DMS153 treated with DMSO at 0.1 percent for 48 hours (cell line): ENCODE measurements around the gene STK26.
"Not testable (repeated sequence)": the region's sequence is repeated elsewhere in the genome, so short reads cannot be mapped to it uniquely, and the experiment has no call there.

Source experiments
- DNase-seq: peaks from one replicate; lab custom pipeline; 2025; ENCODE audit not compliant: unreplicated experiment; lab: John Stamatoyannopoulos, UW

The STK26 gene

DNA sequence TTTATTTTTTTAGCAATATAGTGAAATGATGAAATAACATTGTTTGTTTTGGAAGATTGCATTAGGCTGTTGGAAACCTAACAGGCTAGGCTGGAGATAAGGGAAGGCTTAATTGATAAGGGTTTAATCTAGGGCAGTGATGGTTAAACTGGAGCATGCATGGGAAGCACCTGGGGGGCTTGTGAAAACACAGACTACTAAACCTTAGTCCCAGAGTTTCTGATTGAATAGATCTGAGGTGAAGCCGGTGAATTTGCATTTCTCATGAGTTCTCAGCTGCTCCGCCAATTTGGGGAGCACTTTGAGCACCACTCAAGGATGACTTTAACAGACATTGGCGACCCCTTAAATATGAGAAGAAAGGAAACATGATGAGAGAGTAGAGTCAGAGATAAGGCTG, 11.5 kb downstream of the STK26 start:
- DNase-seq, result no peak

DNA sequence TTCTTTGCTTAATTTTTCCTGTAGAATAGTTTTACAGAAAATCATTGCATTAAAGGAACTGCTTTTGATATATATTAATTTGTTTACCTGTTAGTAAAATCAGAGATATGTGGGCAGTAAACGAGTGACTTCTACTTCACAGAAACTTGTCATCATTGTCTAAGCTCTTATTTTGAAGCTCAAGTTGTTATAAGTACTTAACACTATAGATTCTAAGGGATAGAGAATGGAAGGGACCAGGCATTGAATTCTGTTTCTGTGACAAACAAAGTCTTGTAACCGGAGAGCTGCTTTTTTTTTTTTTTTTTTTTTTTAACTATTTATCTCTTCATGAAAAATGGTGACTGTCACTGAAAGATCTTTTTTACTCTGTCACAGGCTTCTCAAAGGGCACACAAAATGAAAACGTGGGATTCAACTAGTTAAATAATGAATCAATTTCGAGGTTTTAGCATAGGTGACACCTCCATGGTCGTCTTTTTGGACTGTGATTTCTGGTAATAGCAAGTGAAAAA, 14.4 kb downstream of the STK26 start:
- DNase-seq, result no peak

DNA sequence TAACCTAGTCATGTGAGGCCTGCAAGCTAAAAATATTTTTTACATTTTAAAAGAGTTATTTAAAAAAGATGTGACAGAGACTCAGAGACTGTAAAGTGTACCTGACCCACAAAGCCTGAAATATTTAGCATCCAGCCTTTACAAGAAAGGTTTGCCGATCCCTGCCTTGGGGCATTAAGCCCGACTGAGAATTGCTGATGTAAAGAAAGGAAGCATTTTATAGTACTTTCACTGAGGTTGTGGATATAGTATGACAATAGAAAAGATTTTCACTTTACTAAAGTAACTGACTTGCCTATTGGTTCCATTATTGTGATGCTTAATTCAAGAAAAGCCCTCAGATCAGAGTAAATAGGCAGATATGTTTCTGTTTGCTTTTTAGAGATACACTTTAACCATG, 17.0 kb downstream of the STK26 start:
- DNase-seq, result no peak

DNA sequence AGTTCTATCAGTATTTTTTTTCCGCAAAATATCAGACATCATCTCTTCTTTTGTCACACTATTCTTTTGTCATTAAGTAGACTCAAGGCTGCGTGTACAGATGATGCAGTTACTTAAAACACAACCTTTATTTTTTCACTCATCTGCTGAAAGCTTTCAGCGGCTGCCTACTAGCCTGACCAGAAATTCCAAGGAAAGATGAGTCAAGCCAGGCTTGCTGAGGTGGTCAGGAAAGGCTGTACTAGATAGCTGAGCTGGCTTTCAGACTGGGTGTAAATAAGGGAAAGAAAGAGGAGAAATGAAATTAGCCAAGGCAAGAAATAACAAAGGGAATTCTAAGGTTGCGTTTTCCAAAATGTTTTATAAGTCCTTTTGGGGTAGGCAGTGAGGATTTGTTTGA, 17.9 kb downstream of the STK26 start:
- DNase-seq, result no peak

DNA sequence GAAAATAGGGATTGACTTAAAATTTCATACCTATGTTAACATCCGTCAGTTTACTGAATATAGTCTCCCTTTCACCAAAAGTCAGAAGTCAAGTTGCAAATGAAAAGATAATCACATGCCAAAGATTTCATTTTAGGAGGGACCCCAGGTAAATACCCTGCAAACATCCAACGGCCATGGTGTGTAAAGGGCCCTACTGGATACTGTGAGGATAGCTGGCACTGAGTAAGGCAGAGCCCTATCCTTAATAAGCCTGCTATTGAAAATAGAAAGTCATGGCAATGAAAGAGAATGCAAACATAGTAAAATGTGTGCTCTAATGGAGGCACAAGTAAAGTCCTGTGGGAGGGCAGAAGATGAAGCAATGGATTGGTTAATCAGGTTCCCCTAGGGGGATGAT, 20.9 kb downstream of the STK26 start:
- DNase-seq, result no peak

DNA sequence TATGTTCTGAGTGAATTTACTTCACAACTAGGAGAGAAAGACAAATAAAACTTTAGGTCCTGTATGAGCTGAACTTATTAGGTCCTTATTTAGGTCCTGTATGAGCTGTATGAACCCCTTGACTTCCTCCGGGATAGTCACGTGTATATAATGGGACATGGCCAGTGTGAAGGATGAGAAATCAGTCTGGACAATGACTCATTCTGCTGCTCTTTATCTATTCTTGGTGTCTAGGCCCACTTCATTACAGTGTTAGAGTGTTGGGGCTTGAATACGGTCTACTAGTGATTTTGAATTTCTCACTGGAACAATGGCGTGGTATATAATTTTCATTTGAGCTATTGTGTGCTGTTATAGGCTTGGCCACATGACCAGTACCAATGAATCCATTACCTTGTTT, 21.9 kb downstream of the STK26 start:
- DNase-seq, result no peak

DNA sequence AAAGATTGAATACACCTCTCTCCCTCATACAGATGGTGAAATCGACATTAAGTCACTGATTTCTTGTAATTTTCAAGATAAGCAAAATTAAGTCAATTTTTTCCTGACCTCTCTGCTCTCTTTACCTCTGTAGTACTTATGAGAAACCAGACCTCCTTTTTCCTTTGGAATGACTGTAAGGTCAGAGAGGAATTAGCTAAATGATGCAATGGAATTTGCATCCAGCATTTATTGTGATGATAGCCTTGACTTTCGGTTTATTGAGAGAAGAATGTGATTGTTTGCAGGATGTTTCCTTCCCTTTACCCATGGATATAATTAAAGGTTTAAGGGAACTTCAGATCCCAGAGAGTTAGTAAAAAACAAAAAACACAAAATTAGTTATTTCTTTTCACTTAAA, 22.4 kb downstream of the STK26 start:
- DNase-seq, result no peak

DNA sequence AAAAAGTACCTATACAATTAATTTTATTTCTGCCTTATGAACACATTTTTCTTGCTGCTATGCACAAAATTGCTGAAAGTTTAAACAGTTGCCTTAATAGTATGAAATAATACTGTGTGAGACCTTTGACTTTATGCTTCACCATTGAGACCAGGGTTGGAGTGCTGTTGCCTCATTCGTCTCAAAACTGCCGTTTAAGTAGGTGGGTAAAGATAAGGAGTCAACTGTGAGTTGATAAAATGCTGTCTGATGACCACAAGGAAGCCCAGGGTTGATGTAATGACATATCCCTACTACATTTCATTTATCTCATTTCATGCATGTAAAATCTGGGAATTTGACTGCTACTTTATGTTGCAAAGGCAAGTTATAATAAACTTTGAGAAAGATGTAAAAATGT, 23.4 kb downstream of the STK26 start:
- DNase-seq, result no peak

DNA sequence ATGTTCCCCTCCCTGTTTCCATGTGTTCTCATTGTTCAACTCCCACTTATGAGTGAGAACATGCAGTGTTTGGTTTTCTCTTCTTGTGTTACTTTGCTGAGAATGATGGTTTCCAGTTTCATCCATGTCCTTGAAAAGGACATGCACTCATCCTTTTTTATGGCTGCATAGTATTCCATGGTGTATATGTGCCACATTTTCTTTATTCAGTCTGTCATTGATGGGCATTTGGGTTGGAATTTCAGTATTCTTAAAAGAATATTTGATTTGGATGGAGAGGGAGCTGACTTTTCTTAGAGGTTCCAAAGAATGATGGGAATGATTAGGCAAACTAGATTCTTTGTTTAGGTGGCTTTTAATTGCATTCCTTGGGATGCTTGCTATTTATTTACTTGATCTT, 28.7 kb downstream of the STK26 start:
- not testable (repeated sequence) for DNase-seq

DNA sequence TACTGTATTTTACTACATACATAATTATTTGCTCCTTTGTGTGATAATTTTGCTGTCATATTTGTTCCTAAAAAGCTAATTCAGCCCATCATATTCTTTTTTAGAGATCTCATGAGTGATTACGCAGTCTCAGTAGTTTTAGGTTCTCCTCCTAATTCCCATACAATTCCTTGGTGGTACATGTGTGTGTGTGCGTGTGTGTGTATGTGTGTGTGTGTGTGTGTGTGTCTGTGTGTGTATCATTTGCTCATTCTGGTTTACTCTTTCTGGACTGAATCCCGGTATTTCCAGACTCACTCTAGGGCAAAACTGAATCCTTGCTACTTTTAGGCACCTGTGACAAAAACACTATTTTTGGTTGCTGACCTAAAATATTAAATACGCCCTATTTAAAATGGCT, 34.9 kb downstream of the STK26 start:
- no peak for DNase-seq

DNA sequence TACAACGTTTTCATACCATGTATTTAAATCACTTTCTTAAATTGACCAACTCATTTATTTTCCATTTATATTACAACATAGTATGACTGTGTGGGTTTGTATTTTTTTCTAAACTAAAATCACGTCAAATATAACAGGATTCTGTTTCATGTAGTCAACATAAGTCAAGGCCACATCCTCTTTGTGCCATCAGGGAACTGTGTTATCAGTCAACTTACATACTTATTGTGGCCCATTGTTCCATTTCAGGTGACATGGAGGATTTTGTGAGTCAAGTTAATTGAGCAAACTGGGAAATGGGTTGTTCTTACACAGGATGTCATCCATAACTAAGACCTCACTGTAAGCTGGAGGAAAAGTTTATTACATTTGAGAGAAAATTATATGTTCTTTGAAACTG, 35.9 kb downstream of the STK26 start:
- no peak for DNase-seq

DNA sequence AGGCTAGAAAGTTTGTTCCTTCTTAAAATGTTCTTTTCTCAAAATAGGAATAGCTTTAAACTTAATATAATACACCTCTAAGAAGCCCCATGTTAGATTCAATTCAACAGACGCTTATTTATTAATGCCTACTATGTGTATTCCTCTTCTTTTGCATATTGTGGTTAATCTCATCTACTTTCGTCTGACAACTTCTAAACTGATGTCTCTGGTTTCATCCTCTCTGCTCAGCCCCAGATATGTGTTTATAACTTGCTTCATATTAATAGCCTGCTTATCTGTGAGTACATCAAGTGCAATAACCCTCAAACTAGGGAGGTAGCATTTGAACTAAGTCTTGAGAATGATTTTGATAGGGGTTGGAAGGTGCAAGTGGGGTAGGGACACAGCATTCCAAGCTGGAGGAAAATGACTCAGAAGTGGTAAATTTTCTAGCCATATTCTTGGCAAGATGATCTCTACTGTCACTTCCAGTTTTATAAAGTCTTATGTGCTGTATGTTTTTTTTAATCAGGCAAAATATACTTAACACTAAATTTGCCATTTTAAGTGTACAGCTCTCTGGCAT, 37.0 kb downstream of the STK26 start:
- no peak for DNase-seq

DNA sequence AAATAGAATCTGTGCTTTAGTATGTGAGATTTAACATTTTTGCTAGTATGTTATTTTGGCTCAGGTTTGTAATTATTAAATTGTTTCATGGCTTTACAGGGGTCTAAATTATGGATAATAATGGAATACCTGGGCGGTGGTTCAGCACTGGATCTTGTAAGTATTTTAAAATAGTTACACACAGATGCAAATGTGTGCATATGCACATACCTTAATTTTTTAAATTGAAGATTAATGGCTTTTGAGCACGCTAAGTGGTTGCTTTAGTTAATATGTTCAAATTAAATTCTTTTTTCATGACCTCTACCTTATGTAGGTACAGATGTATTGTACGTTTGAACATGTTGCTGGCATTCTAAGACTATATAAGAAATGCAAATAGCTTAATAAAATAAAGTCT, 40.2 kb downstream of the STK26 start:
- DNase-seq, result no peak

DNA sequence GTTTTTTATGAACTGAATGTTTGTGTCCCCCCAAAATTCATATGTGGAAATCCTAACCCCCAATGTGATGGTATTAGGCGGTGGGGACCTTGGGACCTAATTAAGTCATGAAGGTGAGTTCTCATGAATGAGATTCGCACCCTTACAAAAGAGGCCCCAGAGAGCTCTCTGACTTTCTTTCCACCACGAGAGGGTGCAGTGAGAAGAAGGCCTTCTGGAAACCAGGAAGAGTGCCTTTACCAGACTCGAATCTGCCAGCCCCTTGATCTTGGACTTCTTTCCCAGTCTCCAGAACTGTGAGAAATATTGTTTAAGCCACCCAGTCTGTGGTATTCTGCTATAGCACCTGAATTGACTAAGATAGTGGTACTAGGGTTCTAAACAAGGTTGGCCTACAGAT, 40.8 kb downstream of the STK26 start:
- no peak for DNase-seq

DNA sequence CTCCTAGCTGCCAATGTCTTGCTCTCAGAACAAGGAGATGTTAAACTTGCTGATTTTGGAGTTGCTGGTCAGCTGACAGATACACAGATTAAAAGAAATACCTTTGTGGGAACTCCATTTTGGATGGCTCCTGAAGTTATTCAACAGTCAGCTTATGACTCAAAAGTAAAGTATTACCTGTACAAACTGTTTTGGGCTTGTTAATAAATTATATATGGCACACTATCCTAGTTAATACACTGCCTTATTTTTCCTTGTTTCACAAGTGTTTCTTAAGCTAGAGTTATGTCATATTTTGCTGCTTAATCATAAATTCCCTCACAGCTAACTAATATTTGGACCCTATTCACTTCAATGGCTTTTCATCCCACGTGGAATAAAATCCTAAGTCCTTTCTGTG, 45.3 kb downstream of the STK26 start:
- DNase-seq, result no peak

DNA sequence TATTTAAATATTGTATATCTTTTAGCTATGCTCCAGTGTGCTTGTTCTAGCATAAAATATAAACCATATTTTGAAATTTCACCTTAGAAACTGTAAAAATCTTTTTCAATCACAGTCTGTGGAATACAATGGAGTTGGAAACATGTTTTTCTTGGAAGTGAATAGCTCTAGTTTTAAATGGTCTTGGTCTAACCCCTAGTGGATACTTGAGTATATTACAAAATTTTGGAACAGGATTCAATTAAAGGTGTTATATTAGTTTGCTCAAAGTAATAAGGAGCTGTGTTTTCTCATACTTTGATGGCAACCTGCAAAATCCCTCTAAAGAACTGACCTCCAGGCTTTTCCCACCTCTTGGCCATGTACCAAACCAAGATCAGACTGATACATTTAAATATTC, 48.2 kb downstream of the STK26 start:
- no peak for DNase-seq

DNA sequence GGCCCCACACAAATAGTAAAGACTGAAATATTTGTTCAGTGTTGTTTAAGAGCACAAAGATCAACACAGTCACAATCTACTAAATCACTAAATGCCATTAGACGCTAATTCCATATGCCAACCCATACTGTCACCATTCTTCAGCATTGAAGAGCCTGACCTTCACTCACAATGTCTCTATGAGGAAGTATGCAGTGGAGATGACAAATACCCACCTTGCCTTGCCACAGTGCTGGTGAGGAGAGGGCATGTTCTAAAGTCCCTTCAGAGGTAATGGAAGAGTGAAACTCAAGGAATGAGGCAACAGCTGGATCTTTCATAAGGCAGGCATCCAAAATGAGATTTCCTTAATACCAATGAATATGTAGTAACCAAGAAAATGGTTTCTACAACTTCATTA, 54.3 kb downstream of the STK26 start:
- no peak for DNase-seq

DNA sequence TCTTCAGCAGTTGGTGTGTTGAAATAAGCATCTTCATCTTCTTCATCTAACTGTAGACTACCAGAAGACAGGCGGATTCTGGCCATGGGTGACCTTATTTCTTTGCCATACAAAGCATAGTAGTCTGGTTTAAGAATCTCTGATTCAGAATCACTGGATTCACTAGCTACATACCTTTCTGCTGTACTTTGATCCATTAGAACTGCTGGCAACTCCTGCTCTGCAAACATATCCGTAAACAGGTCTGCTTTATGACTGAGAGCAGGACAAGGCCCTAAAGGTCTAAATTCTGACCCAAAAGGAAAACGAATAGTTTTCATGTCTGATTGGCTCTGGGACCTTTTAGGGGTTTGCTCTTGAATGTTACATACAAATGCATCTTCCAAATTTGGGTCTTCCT, 54.8 kb downstream of the STK26 start:
- DNase-seq, result no peak

DNA sequence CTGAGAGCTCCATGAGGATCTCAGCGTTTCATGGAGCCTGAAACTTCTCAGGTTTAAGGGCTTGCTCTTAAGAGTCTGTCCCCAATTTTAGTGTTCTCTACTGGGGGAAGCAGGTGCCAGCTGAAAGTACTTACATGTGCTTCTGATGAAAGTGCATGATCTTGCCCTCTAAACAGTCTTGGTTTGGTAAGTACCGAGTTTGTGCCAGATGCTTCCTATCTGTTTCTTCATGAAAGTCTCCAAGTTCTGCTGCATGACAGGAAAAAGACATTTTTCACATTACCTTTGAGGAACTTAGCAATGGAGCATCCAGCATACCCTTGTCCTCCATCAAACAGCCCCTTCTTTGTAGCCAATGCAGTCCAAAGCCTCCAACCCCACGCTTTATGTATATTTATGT, 62.7 kb downstream of the STK26 start:
- DNase-seq, result no peak

DNA sequence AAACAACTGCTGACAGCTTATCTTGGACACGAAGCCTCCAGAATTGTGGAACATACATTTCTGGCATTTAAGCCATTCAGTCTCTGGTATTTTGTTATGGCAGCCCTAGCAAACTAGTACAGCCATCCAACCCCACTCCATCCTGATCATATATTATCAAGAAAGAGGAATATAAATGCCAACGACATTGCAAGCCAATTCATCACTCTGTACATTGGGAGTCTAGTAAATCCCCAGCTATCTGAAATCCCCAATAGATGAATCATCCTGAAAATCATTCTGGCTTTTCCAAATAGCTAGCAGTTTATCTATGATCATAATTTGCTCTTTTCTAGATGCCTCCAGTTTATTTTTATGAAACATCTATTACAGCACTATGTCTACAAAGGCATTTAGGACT, 63.6 kb downstream of the STK26 start:
- DNase-seq, result no peak

DNA sequence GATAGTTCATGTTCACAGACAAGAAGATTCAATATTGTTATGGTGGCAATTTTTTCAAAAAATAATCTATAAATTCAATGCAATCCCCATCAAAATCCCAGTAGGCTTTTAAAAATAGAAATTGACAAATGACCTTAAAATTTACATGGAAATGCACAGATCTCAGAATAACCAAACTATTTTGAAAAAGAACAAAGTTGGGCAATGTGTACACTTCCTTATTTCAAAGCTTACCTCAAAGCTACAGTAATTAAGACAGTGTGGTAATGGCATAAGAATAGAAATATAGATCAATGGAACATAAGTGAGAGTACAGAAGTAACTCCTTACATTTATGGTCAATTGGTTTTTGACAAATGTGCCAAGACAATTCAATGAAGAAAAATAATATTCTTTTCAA, 65.8 kb downstream of the STK26 start:
- DNase-seq, result no peak

DNA sequence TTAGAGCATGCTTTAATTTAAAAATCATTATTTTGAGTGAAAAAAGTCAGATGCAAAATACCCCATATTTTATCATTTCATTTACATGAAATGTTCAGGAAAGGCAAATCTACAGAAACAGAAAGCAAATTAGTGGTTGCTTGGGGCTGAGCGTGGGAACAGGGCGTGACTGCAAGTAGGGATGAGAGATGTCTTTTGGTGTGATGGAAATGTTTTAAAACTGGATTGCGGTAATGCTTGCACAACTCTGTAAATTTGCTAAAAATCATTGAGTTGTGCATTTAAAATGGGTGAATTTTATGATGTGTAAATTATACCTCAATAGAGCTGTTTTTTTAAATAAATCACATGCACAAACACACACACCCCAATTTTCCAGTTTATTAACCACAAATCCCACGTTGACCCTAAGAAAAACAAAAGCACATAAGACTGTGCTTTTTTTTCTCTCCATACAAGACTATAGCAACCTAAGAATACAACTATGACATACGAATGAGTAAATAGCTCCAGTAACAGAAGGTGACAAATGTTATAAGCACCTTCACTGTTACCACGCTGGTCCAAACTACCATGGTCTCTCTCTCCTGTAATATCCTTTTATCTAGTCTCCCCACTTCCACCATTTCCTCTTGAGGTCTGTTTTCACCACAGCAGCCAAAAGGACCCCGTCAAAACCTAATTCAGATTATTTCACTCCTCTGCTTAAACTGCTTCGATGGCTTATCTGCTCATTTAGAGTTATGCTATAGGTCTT, 67.5 kb downstream of the STK26 start:
- DNase-seq, result no peak
